ENCODE data around the gene CIROP.

Gene CIROP

GRCh38 chr14:23069413-23069806 is 35.4 kb downstream of the CIROP start:
- no peak for DNase-seq (ENCODE audit: low spot score)
- no peak for TF ChIP-seq CTCF (IDR thresholded peaks at IDR 0.05; ENCODE audit: extremely low read depth, insufficient read depth, missing control alignments)
- in situ Hi-C loops (cut with MboI; ENCODE audit: low pct_unique_long_range_greater_than_20kb, low sequenced_read_pairs, unreplicated experiment): no loop called here

- in situ Hi-C loops (cut with MboI; ENCODE audit: low pct_unique_long_range_greater_than_20kb, low sequenced_read_pairs, unreplicated experiment): no loop called here
- peak; percentile 93 for DNase-seq (ENCODE audit: low spot score)
- peak; percentile 95 for TF ChIP-seq CTCF (IDR thresholded peaks at IDR 0.05; ENCODE audit: extremely low read depth, insufficient read depth, missing control alignments)
Observed at GRCh38 chr14:23068789-23069412, 35.9 kb downstream of the CIROP start.

- in situ Hi-C loops (cut with MboI; ENCODE audit: low pct_unique_long_range_greater_than_20kb, low sequenced_read_pairs, unreplicated experiment): no loop called here
Observed at GRCh38 chr14:23067847-23068788, 36.7 kb downstream of the CIROP start.

GRCh38 chr14:23066855-23067744 is 37.7 kb downstream of the CIROP start:
- peak; percentile 7 for DNase-seq (ENCODE audit: low spot score)
- TF ChIP-seq CTCF (IDR thresholded peaks at IDR 0.05; ENCODE audit: extremely low read depth, insufficient read depth, missing control alignments): no peak
- in situ Hi-C loops (cut with MboI; ENCODE audit: low pct_unique_long_range_greater_than_20kb, low sequenced_read_pairs, unreplicated experiment): no loop called here

More at GRCh38 chr14:23067847-23068788, 36.7 kb downstream of the CIROP start:
- peak; percentile 20 for DNase-seq (ENCODE audit: low spot score)
- TF ChIP-seq CTCF (IDR thresholded peaks at IDR 0.05; ENCODE audit: extremely low read depth, insufficient read depth, missing control alignments): no peak

- no peak for TF ChIP-seq CTCF (IDR thresholded peaks at IDR 0.05; ENCODE audit: extremely low read depth, insufficient read depth, missing control alignments)
- in situ Hi-C loops (cut with MboI; ENCODE audit: low pct_unique_long_range_greater_than_20kb, low sequenced_read_pairs, unreplicated experiment): no loop called here
- peak; percentile 4 for DNase-seq (ENCODE audit: low spot score)
Observed at GRCh38 chr14:23066368-23066767, 38.4 kb downstream of the CIROP start.

GRCh38 chr14:23063601-23064000 is 41.2 kb downstream of the CIROP start:
- DNase-seq (ENCODE audit: low spot score): no peak
- in situ Hi-C loops (cut with MboI; ENCODE audit: low pct_unique_long_range_greater_than_20kb, low sequenced_read_pairs, unreplicated experiment): no loop called here
- no peak for TF ChIP-seq CTCF (IDR thresholded peaks at IDR 0.05; ENCODE audit: extremely low read depth, insufficient read depth, missing control alignments)

Data from GM13977 (cell line).